ENCODE data around the gene UCMA.
"Not testable (repeated sequence)": the region's sequence is repeated elsewhere in the genome, so short reads cannot be mapped to it uniquely, and the experiment has no call there.

Gene UCMA

GRCh38 chr10:13234172-13234571 is at the start of gene UCMA:
UCMA (minus strand) TSS chr10:13234374; CDS start chr10:13234258, 116 bp downstream.
- no peak for DNase-seq (ENCODE audit: low read depth in 4 of 4, low spot score in 1 of 4)

- not testable (repeated sequence) for DNase-seq (ENCODE audit: low read depth in 4 of 4, low spot score in 1 of 4)
Measured at GRCh38 chr10:13282348-13282747, 48.2 kb upstream of the UCMA start.

- no peak for DNase-seq (ENCODE audit: low read depth in 4 of 4, low spot score in 1 of 4)
Measured at GRCh38 chr10:13276749-13277365, 42.7 kb upstream of the UCMA start.

GRCh38 chr10:13276146-13276545 is 42.0 kb upstream of the UCMA start:
- not testable (repeated sequence) for DNase-seq (ENCODE audit: low read depth in 4 of 4, low spot score in 1 of 4)

- DNase-seq (ENCODE audit: low read depth in 4 of 4, low spot score in 1 of 4): no peak
Measured at GRCh38 chr10:13272164-13272571, 38.0 kb upstream of the UCMA start.

GRCh38 chr10:13271552-13272163 is 37.5 kb upstream of the UCMA start:
- peak in 2 of 4 experiments; percentile 6 to 21 for DNase-seq (ENCODE audit: low read depth in 4 of 4, low spot score in 1 of 4)

- DNase-seq (ENCODE audit: low read depth in 4 of 4, low spot score in 1 of 4): no peak
Measured at GRCh38 chr10:13270877-13271551, 36.8 kb upstream of the UCMA start.

- DNase-seq (ENCODE audit: low read depth in 4 of 4, low spot score in 1 of 4): no peak
Measured at GRCh38 chr10:13268841-13269240, 34.7 kb upstream of the UCMA start.

- no peak for DNase-seq (ENCODE audit: low read depth in 4 of 4, low spot score in 1 of 4)
Measured at GRCh38 chr10:13268310-13268709, 34.1 kb upstream of the UCMA start.

- no peak for DNase-seq (ENCODE audit: low read depth in 4 of 4, low spot score in 1 of 4)
Measured at GRCh38 chr10:13263591-13263990, 29.4 kb upstream of the UCMA start.

GRCh38 chr10:13262433-13262832 is 28.3 kb upstream of the UCMA start:
- no peak for DNase-seq (ENCODE audit: low read depth in 4 of 4, low spot score in 1 of 4)

GRCh38 chr10:13257621-13258140 is 23.5 kb upstream of the UCMA start:
- no peak for DNase-seq (ENCODE audit: low read depth in 4 of 4, low spot score in 1 of 4)

GRCh38 chr10:13256627-13257026 is 22.5 kb upstream of the UCMA start:
- no peak for DNase-seq (ENCODE audit: low read depth in 4 of 4, low spot score in 1 of 4)

GRCh38 chr10:13253726-13254125 is 19.6 kb upstream of the UCMA start:
- DNase-seq (ENCODE audit: low read depth in 4 of 4, low spot score in 1 of 4): no peak

- no peak for DNase-seq (ENCODE audit: low read depth in 4 of 4, low spot score in 1 of 4)
Measured at GRCh38 chr10:13247784-13248183, 13.6 kb upstream of the UCMA start.

- DNase-seq (ENCODE audit: low read depth in 4 of 4, low spot score in 1 of 4): no peak
Measured at GRCh38 chr10:13247246-13247645, 13.1 kb upstream of the UCMA start.

- not testable (repeated sequence) for DNase-seq (ENCODE audit: low read depth in 4 of 4, low spot score in 1 of 4)
Measured at GRCh38 chr10:13242260-13242659, 8.1 kb upstream of the UCMA start.

GRCh38 chr10:13241613-13242012 is 7.4 kb upstream of the UCMA start:
- DNase-seq (ENCODE audit: low read depth in 4 of 4, low spot score in 1 of 4): no peak

- no peak for DNase-seq (ENCODE audit: low read depth in 4 of 4, low spot score in 1 of 4)
Measured at GRCh38 chr10:13239923-13240322, 5.7 kb upstream of the UCMA start.

GRCh38 chr10:13238271-13239077 is 4.3 kb upstream of the UCMA start:
- no peak for DNase-seq (ENCODE audit: low read depth in 4 of 4, low spot score in 1 of 4)

GRCh38 chr10:13236638-13237037 is 2.5 kb upstream of the UCMA start:
- no peak for DNase-seq (ENCODE audit: low read depth in 4 of 4, low spot score in 1 of 4)
